NAMALWA (cell line): ENCODE data around the gene ACOXL.

ENCODE experiments used
- DNase-seq: peaks from one replicate; pipeline ENCODE4 v3.0.0-alpha.2; 2015; ENCODE audit warnings: low spot score

Gene ACOXL

DNA sequence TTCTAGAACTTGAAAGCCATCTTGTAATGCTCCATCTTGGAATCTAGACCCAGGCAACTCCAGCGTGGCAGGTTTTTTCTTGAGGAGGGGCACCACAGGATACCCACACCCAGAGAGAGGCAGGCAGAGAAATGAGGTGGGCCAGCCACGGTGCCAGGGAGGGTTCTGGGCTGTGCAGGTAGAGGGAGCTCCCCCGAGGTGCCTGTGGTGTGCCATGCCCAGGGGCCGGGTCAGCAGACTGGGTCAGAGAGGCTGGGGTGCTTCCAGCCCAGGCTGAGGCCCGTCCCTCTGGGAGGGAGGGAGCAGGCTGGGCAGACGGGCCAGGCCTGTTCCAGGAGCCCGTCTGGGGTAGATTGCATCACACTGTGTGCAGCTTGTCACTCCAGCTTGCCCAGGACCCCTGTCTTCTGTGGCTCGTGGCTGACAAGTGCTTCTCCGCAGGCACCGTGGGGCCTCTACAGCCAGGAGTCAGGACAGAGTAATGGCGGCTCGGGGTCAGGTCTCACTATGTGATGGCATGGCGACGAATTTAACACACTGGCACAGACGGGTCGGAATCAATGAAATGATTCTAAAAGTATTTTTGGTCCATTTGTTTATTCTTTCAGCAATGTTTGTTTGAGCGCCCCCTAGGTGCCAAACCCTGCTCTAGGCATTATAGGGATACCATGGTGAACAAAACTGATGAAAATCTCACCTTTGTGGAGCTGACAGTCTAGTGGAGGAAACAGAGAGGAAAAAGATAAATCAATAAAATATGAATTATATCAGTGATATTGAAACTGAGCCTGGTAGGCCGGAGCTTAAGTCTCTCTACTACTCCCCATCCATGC, 144.0 kb downstream of the ACOXL start:
- DNase-seq: no peak

DNA sequence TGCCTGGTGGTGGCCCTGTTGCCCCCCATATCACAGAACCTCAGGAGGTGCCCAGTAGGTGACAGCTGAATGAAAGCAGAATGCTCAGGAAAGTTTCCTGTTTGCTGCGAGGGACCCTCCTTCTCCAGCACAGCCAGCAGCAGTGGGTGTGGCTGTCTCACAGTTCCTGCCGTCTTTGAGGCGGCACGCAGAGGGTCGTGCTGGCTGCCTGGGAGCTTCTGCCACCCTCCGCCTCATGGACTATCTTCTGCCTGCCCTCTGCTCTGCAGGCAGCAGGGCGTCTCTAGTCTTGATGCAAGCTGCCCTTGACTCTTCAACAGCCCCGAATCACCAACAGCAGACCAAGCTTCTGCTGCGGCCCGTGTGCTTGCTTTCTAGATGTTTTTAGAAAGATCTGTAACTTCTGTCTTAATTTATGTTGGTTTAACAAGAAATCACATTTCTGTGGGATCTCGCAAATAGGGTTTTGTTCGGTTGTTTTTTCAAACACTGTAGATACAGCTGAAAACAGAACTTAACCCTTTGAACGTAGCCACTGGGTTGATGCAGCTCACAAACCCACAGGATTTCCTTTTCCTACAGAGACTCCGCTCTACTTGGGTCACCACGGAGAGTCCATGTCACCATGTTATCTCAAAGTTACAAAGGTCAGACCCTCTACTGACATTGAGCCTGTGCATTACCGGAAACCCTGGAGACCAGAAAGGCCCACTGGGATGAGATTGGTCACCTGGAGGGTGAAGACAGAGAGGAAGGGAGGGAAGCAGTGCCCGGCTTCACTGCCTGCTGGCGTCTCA, 144.9 kb downstream of the ACOXL start:
- no peak for DNase-seq

DNA sequence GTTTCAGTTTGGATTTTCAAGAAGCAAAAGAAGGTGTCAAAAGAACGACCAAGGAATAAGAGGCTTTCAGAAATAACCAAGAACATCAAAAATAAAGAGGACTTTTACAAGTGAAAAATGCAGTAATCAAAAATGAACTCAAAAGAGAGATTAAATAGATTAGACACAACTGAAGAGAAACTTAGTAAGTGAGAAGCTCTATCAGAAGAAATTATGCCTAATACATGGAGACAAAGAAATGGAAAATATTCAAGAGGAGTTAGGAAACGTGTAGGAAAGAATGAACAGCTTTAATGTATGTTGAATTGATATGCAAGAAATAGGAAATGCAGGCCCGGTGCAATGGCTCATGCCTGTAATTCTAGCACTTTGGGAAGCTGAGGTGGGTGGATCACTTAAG, 145.8 kb downstream of the ACOXL start:
- DNase-seq: no peak

DNA sequence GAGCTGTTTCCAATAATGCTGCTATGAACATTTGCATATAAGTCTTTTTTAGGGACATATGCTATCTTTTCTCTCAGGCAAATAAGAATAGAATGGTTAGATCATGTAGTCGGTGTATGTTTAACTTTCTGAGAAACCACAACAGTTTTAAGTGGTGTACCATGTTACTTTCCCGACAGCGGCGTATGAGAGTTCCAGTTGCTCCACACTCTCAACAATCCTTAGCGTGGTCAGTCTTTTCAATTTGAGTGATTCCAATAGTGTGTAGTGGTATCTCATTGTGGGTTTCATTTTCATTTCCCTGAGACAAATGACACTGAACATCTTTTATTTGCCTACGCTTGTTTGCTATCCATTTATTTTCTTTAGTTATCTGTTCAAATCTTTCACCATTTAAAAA, 149.5 kb downstream of the ACOXL start:
- no peak for DNase-seq

DNA sequence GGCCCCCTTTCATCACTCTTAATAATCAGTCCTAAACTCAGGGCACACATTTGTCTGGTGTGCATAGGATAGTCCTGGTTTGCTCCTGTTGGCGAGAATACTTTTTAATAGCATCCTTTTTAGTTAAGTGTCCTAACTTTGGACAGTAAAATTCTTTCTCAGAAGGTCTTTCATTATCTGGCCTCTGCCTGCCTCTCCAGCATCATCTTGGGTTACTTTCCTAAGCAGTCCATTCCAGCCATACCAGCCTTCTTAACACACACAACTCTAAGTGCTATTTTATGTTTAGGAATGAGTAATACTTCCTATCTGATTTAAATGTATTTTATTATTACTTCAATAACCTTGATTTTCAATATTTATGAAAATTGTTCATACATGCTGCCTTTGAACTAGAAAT, 151.0 kb downstream of the ACOXL start:
- no peak for DNase-seq

DNA sequence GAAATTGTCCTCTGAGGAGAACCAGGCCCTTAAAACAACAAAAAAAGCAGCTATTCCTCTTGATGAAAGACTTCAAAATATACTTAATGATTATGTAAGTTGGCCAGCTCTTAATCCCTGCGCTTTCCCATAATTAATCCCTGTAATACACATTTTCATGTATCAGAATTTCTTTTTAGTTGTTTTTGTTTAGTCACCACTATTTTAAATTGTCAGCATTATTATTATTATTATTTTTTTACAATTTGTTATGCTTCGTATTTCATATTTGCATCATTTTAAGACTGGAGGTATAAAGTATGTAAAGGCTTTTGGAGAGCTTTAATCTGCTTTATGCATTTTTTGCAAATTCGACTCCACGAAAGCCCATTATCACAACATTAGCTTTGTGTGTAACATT, 152.9 kb downstream of the ACOXL start:
- no peak for DNase-seq

DNA sequence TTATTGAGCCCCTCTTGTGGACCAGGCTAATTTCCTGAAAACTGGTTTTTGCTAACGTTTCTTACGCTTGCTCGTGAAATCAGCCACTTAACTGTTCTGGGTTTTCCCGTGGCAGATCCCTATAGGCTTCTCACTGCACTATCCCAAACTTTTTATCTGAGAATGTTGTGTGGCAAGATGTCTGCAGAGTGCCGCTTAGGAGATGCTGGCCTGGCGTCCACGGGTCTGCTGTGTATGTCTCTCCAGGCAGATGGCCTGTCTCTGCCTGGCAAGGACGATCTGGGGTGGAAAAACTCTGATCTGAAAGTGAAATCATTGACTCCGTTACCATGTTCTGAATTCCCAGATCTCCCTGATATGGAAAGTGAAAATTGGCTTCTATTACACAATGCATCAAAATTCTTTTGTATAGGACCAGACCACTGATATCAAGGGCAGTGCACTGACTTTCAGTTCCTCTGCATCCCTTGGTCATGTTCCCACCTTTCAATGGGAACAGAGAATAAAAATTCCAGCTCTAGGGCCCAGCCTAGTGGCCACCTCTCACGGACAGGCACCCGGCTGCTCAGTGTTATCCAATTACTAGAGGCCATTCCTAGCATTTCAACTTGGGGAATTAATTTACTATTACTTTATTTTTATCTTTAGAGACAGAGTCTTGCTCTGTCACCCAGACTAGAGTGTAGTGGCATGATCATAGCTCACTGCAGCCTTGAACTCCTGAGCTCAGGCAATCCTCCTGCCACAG, 154.6 kb downstream of the ACOXL start:
- DNase-seq: no peak

DNA sequence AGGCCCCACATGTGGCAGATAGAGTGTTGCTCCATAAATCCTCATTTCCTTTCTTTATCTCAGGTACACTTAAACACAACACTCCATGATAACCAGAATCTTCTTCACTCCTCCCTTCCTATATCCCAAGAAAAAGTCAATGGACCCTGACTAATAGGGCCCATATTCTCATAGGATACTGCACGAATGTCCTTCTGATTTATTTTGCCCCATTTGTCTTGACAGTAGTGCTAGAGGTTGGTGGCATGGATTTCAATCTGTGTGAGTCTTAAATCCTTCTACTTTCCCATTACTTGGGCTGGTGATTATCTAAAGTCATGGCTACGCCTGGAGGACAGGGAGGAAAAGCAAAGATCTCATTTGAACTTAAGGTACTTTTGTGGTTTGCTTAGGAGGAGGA, 156.0 kb downstream of the ACOXL start:
- DNase-seq: no peak

DNA sequence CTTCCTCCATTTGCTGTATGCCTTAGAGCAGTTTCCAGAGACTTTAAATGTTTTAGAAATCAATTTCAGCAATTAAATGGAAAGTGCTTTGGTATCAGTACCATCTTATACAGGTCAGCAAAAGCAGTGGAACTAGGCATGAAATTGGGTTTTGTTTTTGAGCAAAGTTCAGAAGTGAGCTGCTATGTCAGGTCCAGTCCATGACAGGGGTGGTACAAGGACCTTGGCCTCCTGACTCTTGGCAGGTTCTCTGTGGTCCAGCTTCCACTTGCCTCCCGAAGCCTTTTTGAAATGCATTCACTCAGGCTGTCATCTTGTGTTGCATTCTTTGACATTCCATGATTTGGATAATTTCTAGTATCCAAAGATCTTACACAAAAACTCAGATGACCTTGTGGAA, 159.3 kb downstream of the ACOXL start:
- DNase-seq: no peak

DNA sequence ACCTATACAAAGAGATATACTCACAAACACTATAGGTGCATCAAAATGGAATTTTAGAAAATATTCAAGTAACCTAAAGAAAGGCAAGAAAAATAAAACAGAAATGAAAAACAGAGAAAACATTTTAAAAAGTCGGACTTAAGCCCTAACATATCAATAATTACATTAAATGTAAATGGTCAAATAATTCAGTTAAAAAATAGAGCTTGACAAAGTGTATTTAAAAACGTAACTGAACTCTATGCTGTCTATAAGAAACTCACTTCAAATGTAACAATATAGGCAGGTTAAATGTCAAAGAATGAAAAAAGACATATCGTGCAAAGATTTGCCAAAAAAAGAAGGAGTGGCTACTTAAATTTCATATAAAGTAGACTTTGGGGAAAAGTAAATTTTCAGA, 163.9 kb downstream of the ACOXL start:
- no peak for DNase-seq

DNA sequence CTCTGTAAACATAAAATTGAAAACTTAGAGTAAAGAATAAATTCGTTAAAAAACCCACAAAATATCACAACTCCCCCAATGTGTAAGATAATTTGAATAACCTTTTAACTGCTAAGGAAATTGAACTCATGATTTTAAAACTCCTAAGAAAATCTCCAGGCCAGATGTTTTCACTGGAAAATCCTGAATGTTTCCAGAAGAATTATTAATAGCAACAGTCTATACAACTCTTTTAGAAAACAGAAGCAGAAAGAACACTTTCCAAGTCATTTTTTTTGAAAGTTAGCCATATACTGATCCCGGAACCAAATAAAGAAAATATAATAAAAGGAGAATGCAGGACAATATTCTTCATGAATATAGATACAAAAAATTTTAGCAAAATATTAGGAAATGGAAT, 165.6 kb downstream of the ACOXL start:
- DNase-seq: no peak

DNA sequence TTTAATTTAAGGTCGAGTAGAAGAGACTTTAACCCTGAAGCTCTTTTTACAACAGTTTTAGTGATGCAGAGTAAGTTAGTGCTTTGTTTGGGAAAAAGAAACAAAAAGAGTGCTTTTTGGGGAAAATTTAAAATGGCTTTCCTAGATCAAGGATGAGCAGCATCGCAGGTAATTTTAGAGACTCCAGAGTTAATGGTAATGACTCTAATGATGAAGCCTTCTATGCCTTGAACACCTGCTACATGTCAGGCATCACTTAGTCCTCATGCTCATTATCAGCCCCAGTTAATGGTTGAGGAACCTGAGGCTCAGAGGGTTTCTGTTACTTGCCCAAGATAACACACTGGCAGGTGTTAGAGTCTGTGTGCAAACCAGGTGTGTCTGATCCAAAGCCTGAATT, 167.8 kb downstream of the ACOXL start:
- no peak for DNase-seq

DNA sequence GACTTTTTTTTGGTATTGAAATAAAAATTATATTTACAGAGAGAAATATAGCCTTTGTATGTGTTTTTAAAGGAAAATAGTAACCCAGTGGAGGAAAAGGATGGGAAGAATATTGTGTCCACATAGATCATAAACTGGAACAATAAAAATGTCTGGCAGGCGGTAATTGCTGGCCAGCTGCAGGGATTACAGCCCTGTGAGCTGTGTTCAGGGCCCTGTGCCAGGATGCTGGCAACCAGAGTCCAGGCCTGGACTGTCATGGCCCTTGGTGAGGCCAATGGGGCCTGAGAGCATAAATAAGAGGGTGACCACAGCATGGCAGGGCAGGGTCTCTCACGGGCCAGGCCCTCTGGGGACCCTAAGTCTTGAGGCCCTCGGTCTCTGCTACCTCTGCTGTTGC, 171.2 kb downstream of the ACOXL start:
- DNase-seq: no peak

DNA sequence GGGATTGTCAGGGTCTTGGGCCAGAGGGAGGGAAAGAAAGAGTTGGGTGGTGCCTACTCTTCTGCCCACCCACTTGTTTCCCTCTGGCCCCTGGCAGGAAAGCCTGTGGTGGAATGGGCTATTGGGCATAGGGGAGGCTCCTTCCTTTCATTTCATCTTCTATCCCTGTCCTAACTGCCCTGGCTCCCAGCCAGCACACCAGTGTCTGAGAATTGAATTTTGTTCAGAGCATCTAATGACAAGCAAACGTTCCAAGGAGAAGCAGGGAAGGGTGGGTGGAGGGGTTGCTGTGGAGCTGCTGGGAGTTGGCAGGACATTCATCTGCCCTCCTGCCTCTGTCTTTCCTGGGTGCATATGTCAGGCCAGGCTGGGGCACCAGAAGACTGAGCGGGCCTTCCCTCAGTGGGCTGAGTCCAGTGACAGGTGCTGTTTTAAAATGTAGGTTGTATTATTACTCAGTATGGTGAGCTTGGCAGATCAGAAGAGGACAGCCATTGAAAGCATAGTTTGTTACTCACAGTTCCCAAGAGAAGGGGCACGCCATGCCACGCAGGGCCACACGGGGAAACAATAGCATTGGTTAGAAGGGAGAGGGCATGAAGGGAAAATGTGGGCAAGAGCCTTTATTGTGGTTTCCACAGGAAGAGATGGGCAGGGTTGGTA, 171.9 kb downstream of the ACOXL start:
- no peak for DNase-seq

DNA sequence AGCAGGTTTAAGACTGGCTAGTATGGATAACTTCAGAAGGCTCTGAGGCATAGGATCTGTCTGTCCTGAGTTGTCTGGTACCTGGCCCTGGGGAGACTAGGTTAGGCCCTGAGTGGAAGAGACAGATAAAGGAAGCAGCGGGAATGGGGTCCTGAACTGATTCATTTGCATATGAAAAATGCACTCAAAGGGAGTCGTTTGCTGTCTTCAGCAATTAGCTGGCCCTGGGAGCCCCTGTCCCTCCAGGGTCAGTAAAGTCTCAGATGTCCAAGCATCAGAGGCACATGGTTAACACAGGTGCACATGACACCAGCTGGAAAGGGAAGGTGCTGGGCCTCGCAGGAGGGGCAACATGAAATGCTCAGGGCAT, 172.4 kb downstream of the ACOXL start:
- DNase-seq: no peak

DNA sequence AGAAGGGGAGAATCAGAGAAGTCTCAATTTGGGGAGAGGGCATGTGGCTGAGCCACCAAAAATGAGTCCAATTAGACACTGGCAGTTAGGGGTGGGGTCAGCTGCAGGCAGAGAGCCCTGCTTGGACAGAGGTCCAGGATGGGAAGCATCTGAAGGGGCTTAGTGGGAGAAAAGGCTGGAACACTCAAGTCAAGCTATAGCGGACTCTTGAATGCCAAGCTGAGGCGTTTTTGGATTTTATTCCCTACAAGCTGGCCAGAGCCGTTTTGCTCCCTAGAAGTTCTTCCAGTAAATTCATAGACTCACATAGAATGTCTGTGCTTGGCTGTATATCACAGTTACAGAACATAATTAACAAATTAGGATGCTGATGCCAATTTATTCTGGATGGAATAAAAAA, 172.8 kb downstream of the ACOXL start:
- DNase-seq: no peak

DNA sequence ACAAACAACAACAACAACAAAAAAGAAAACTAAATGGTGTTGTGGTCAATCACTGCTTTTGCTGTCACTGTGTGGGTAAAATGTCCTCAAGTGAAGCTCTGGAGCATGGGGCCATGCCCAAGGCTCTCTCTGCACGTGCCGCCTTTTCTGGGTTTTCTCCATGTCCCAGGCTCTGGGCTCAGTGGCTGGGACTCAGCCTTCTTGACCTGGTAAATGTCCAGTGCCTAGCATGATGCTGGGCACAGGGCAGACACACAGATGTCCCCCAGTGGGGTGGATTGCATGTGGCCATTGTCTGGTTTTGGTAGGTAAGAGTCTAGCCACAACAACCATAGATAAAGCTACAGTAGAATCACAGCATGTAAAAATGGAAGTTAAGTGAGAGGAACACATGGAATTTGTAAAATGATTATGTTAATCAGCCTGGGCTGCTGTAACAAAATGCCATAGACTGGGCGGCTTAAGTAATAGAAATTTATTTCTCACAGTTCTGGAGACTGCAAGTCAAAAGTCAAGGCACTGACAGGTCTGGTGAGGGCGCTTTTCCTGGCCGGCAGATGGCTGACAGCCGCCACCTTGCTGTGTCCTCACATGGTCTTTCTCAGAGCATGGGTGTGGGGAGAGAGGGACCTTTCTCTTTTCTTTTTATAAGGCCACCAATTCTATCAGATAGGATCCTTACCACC, 174.4 kb downstream of the ACOXL start:
- no peak for DNase-seq

DNA sequence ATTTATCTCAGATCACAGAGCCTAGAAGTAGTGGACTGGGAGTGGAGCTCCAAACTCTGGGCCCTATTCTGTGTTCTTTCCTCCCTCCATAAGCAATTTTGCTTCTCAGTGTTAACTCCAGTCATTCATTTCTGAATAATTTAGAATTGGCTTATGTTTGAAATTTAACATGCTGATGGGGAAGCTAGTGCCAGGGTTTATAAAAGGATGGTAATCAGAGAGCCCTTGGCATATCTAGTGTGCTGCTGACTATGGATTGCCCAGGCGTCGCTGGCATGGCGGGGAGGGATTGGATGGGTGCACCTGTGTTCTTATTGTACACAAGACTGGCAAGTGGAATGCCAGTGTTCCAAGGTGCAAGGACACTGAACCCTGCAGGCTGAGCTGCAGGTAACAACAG, 177.1 kb downstream of the ACOXL start:
- no peak for DNase-seq

DNA sequence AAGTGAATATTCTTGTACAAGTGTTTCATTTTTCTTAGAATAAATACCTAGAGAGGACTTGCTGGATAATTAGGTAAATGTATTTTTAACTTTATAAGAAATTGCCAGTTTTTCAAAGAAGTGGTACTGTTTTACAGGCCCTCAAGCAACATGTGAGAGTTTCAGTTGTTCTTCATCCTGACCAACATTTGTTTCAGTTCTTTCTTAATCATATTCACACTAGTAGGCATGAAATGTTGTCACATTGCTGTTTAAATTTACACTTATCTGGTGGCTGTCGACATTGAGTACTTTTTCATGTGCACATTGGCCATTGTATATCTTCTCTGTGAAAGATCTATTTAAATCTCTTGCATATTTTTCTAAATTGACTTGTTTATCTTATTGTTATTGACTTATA, 178.1 kb downstream of the ACOXL start:
- DNase-seq: no peak

DNA sequence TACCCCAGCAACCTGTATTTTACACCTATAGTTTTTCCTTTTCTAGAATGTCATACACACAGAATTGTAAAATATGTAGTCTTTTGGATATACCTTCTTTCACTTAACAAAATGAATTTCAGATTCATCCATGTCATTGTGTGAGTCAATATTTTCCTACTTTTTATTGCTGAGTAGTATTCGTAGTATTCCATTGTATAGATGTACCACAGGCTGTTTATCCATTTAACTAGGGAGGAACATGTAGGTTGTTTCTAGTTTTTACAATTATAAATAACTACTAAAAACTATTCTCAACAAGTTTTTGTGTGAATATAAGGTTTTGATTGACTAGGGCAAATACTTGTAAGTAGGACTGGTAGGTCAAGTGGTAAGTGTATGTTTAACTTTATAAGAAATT, 187.4 kb downstream of the ACOXL start:
- DNase-seq: no peak

DNA sequence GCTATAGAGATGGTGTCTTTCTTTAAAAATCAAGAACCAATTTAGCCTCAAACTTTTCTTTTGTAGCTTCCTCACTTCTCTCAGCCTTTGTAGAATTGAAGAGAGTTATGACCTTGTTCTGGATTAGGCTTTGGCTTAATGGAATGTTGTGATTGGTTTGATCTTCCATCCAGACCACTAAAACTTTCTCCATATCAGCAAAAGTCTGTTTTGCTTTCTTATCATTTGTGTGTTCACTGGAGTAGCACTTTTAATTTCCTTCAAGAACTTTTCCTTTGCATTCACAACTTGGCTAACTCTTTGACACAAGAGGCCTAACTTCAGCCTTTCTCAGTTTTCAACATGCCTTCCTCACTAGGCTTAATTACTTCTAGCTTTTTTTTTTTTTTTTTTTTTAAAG, 193.1 kb downstream of the ACOXL start:
- no peak for DNase-seq

DNA sequence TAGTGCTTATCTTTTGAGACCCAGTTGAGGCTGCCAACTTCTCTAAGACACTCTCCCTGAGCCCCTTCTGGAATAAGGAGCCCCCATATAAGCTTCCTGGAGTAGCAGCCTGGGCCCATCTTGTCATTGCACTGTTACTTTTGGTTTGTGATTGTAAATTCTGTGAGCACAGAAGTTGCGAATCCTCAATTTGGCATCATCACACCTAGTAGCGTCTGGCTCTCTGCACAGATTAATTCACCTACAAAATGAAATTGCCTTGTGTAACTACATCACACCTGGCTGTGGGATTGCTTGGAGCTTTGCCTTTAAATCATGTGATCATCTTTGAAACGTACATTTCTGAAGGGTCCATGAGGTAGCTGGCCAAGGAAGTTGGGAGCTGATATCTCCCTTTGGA, 195.2 kb downstream of the ACOXL start:
- DNase-seq: no peak
